ENCODE data around the gene SIN3A.

DNA sequence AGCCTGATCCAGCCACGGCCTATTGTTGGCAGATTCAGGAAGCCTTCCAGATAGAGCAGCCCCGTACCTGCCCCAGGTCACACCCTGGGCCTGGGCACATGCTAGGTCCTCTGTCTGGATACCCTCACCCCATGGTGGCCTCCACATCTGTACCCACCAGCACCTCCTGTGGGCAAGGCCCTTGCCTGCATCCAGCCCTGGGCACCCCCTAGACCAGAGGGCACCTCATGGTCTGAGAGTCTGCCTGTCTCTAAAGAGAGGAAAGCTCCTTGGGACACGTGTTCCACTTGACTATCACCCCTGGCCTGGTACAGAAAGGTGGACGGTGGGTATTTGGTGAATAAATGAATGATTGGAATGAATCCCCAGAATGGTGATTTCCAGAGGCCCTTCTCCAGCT lies 124.5 kb downstream of the SIN3A start:
- TF ChIP-seq, protein P1, sequence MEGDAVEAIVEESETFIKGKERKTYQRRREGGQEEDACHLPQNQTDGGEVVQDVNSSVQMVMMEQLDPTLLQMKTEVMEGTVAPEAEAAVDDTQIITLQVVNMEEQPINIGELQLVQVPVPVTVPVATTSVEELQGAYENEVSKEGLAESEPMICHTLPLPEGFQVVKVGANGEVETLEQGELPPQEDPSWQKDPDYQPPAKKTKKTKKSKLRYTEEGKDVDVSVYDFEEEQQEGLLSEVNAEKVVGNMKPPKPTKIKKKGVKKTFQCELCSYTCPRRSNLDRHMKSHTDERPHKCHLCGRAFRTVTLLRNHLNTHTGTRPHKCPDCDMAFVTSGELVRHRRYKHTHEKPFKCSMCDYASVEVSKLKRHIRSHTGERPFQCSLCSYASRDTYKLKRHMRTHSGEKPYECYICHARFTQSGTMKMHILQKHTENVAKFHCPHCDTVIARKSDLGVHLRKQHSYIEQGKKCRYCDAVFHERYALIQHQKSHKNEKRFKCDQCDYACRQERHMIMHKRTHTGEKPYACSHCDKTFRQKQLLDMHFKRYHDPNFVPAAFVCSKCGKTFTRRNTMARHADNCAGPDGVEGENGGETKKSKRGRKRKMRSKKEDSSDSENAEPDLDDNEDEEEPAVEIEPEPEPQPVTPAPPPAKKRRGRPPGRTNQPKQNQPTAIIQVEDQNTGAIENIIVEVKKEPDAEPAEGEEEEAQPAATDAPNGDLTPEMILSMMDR (IDR thresholded peaks at IDR 0.05; ENCODE audit: insufficient read depth, low read length, poor library complexity, severe bottlenecking) = no peak
- no peak for TF ChIP-seq EZH2phosphoT487 (conservative IDR thresholded peaks at IDR 0.05; ENCODE audit: low read length)
